Astrocyte of the spinal cord (primary cell): ENCODE measurements around the gene ID1.

ENCODE experiments used
- DNase-seq: peaks from one replicate; pipeline ENCODE4 v3.0.0; 2011; ENCODE audit warnings: low read depth, low spot score
- H3K4me3 ChIP-seq: 2 replicates; pipeline ENCODE4 v1.5.1; 2011; ENCODE audit warnings: low read depth, mild to moderate bottlenecking, low read length, moderate library complexity
- CTCF ChIP-seq: IDR thresholded peaks from 2 replicates; pipeline ENCODE4 v1.5.1; 2012; ENCODE audit warnings: low read depth, mild to moderate bottlenecking, low read length, inconsistent platforms
- in situ Hi-C: cut with HindIII; loops from 2 replicates; pipeline ENCODE4 v1.10.0; 2017; ENCODE audit warnings: low sequenced_read_pairs

The ID1 gene

GRCh38 chr20:31602779-31603441 lies 2.2 kb upstream of the ID1 start:
- peak; percentile 7 for TF ChIP-seq CTCF
- in situ Hi-C loops, result no loop called here
- H3K4me3 ChIP-seq, result no peak overlapping the region
- peak; percentile 95 for DNase-seq

- peak; percentile 99 for DNase-seq
- peak overlapping the region; percentile 98 for H3K4me3 ChIP-seq
- in situ Hi-C loops, result no loop called here
- TF ChIP-seq CTCF, result no peak
Observed at GRCh38 chr20:31603822-31604566, 1.1 kb upstream of the ID1 start.

- in situ Hi-C loops, result no loop called here
- H3K4me3 ChIP-seq, result peak overlapping the region; percentile 98
- no peak for DNase-seq
- TF ChIP-seq CTCF, result no peak
Observed at GRCh38 chr20:31604567-31605030, 490 bp upstream of the ID1 start.

- peak overlapping the region; percentile 98 for H3K4me3 ChIP-seq
- no peak for TF ChIP-seq CTCF
- in situ Hi-C loops, result no loop called here
- DNase-seq, result no peak
Observed at GRCh38 chr20:31605902-31606803, 1.1 kb downstream of the ID1 start.

DNA sequence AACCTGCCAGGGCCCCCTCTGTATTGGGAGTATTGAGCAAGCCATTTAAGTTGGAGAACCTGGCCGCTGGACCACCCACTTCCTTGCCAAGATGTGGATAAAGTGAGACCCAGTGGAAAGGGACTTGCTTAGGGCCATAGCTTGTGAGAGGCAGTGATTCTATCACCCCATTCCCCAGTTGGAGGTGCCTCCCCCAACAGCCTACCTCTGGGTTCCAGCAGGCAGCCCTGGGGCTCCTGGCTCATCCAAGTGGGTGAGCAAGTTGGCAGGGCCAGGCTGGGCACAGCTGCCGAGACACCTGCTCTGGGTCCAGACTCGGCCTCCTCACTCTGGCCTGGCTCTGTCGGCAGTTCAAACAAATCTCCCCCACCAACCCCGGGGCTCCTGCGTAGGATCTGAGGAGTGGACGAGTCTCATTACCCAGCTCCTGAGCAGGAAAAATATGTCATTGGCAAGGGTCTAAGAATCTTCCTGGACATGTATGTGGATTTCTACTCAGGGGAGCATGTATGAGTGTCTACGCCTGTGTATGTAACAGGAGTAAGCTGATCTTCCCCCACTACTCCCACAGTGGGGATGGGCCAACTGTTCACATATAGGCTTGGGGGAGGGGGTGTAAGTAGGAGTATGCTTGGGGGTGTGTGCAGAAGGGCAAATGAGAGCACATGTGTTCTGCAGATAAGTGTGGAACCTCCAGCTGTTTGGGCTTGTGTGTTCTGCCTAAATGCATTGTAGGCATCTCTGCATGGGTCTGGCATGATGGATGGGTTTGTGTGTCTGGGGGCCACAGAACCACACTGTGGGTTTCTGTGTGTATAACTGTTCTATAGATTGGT lies 1.9 kb downstream of the ID1 start:
- no peak for TF ChIP-seq CTCF
- DNase-seq, result peak; percentile 85
- peak overlapping the region; percentile 98 for H3K4me3 ChIP-seq
- in situ Hi-C loops, result no loop called here
